H1 (cell line): ENCODE data around the gene ERO1A. TPM values are rescaled to one million over a fixed set of nuclear protein-coding genes. Genes with fewer than 3 reads are reported as not detected.
A peak's percentile ranks its signal among the peaks of the same experiment; 100 is the strongest.

Experiments used
- CTCF ChIA-PET: fragments of 300-600 bp; sonication (Branson Sonifier 250); formaldehyde crosslinking; loops from one replicate; lab custom pipeline; 2021; ENCODE audit not compliant: partially characterized antibody; lab: Charles Lee
- POLR2A ChIA-PET: fragments of 300-600 bp; sonication (Branson Sonifier 250); formaldehyde crosslinking; loops from one replicate; lab custom pipeline; 2021; ENCODE audit warnings: inconsistent platforms; ENCODE audit not compliant: partially characterized antibody; lab: Charles Lee
- DNase-seq, 2 experiments: peaks; one replicate each; pipeline versions ENCODE4 v3.0.0 to v3.0.0-alpha.2; 2010 to 2022; ENCODE audit warnings: low spot score in 2 of 2, low read depth in 1 of 2, mixed read lengths in 1 of 2
- FAIRE-seq: peaks from 2 replicates; lab custom pipeline; 2011; peaks lifted over from hg19 to GRCh38; lab: Jason Lieb, UNC
- H2AFZ ChIP-seq: 2 replicates; pipeline ENCODE4 v1.8.1; 2012; ENCODE audit warnings: low read length, inconsistent platforms
- H2AK5ac ChIP-seq: 2 replicates; pipeline ENCODE4 v1.6.1; 2013; ENCODE audit warnings: low read depth, low read length
- H2BK120ac ChIP-seq: replicated peaks from 2 replicates; pipeline ENCODE3; 2013; ENCODE audit warnings: low read depth, low read length, inconsistent platforms
- H2BK12ac ChIP-seq: 2 replicates; pipeline ENCODE4 v1.6.1; 2013; ENCODE audit warnings: low read depth, low read length
- H2BK15ac ChIP-seq: 2 replicates; pipeline ENCODE4 v1.6.1; 2013; ENCODE audit warnings: low read length
- H2BK20ac ChIP-seq: 2 replicates; pipeline ENCODE4 v1.6.1; 2013; ENCODE audit warnings: low read length
- H2BK5ac ChIP-seq: 2 replicates; pipeline ENCODE4 v1.6.1; 2013; ENCODE audit warnings: low read depth, low read length
- H3K14ac ChIP-seq: 2 replicates; pipeline ENCODE4 v1.6.1; 2013; ENCODE audit warnings: inconsistent platforms; ENCODE audit not compliant: insufficient read length
- H3K18ac ChIP-seq: 2 replicates; pipeline ENCODE4 v1.6.1; 2013; ENCODE audit warnings: low read length; ENCODE audit errors: extremely low read depth
- H3K23ac ChIP-seq: 2 replicates; pipeline ENCODE4 v1.6.1; 2013; ENCODE audit warnings: inconsistent platforms; ENCODE audit not compliant: insufficient read length
- H3K23me2 ChIP-seq: 2 replicates; pipeline ENCODE4 v1.6.1; 2013; ENCODE audit warnings: low read depth, low read length
- H3K27ac ChIP-seq: 2 replicates; pipeline ENCODE4 v1.6.1; 2011; ENCODE audit warnings: low read depth, low read length, inconsistent platforms
- H3K27me3 ChIP-seq, 4 experiments: replicated peaks in 1 of 4; 1 replicate in 1 of 4; 2 replicates in 3 of 4; pipeline versions ENCODE4 v1.6.1 to v1.8.1; 2011 to 2013; ENCODE audit warnings: low read length in 3 of 4, mild to moderate bottlenecking in 3 of 4, inconsistent platforms in 2 of 4, mixed read lengths in 2 of 4, moderate library complexity in 1 of 4; ENCODE audit not compliant: control insufficient read depth in 3 of 4, insufficient read depth in 3 of 4; ENCODE audit errors: extremely low read depth in 1 of 4
- H3K36me3 ChIP-seq, 4 experiments: 2 replicates each; pipeline versions ENCODE4 v1.6.1 to v1.8.1; 2011 to 2013; ENCODE audit warnings: mild to moderate bottlenecking in 4 of 4, low read length in 3 of 4, moderate library complexity in 2 of 4, control low read depth in 1 of 4, inconsistent platforms in 1 of 4; ENCODE audit not compliant: insufficient read depth in 4 of 4, control insufficient read depth in 2 of 4
- H3K4ac ChIP-seq: replicated peaks from 2 replicates; pipeline ENCODE3; 2013; ENCODE audit warnings: low read length, low read depth, mixed read lengths, inconsistent platforms; ENCODE audit not compliant: insufficient read length
- H3K4me1 ChIP-seq, 4 experiments: replicated peaks in 1 of 4; 1 replicate in 1 of 4; 2 replicates in 3 of 4; pipeline versions ENCODE4 v1.6.1 to v1.8.1; 2011 to 2013; ENCODE audit warnings: low read length in 3 of 4, inconsistent platforms in 2 of 4, mixed read lengths in 1 of 4; ENCODE audit not compliant: insufficient read depth in 4 of 4, control insufficient read depth in 3 of 4
- H3K4me2 ChIP-seq, 2 experiments: 2 replicates each; pipeline versions ENCODE4 v1.6.1 to v1.8.1; 2011 to 2013; ENCODE audit warnings: low read depth in 2 of 2, low read length in 2 of 2, control low read depth in 1 of 2, inconsistent platforms in 1 of 2, mild to moderate bottlenecking in 1 of 2; ENCODE audit not compliant: insufficient read depth in 1 of 2
- H3K4me3 ChIP-seq, 4 experiments: fragments of 200-600, 300-600 bp in 1 of 4; sonication (generic), shearing (Covaris generic), sonication (Bioruptor Twin) in 1 of 4; 2 replicates each; pipeline versions ENCODE4 v1.5.1 to v1.8.1; 2011 to 2016; ENCODE audit warnings: low read length in 4 of 4, low read depth in 3 of 4, control low read depth in 2 of 4, inconsistent platforms in 2 of 4, mild to moderate bottlenecking in 2 of 4, mixed read lengths in 1 of 4, moderate library complexity in 1 of 4; ENCODE audit not compliant: insufficient read depth in 2 of 4; ENCODE audit errors: extremely low read depth in 1 of 4
- H3K56ac ChIP-seq: replicated peaks from 2 replicates; pipeline ENCODE3; 2013; ENCODE audit warnings: low read depth, mild to moderate bottlenecking, mixed read lengths, low read length, inconsistent platforms; ENCODE audit not compliant: insufficient read length
- H3K79me1 ChIP-seq: 2 replicates; pipeline ENCODE4 v1.6.1; 2013; ENCODE audit warnings: low read depth, low read length, control low read depth
- H3K79me2 ChIP-seq, 2 experiments: 2 replicates each; pipeline versions ENCODE4 v1.6.1 to v1.8.1; 2012 to 2013; ENCODE audit warnings: low read length in 2 of 2, mild to moderate bottlenecking in 2 of 2, inconsistent platforms in 1 of 2; ENCODE audit not compliant: insufficient read depth in 2 of 2, control insufficient read depth in 1 of 2
- H3K9ac ChIP-seq, 4 experiments: replicated peaks in 1 of 4; 1 replicate in 1 of 4; 2 replicates in 3 of 4; pipeline versions ENCODE4 v1.6.1 to v1.8.1; 2011 to 2013; ENCODE audit warnings: low read depth in 3 of 4, low read length in 3 of 4, control low read depth in 2 of 4, mild to moderate bottlenecking in 2 of 4, moderate library complexity in 2 of 4, inconsistent platforms in 1 of 4; ENCODE audit errors: extremely low read depth in 1 of 4
- H3K9me3 ChIP-seq, 2 experiments: 2 replicates each; pipeline versions ENCODE4 v1.6.1 to v1.8.1; 2012 to 2013; ENCODE audit warnings: mild to moderate bottlenecking in 2 of 2, moderate library complexity in 2 of 2, control low read depth in 1 of 2, inconsistent platforms in 1 of 2, low read depth in 1 of 2, low read length in 1 of 2, mixed read lengths in 1 of 2; ENCODE audit not compliant: insufficient read depth in 2 of 2
- H4K20me1 ChIP-seq, 2 experiments: replicated peaks in 1 of 2; 2 replicates each; pipeline versions ENCODE3 to v1.8.1; 2011 to 2013; ENCODE audit warnings: inconsistent platforms in 2 of 2, low read length in 2 of 2, mild to moderate bottlenecking in 1 of 2; ENCODE audit not compliant: insufficient read depth in 2 of 2, control insufficient read depth in 1 of 2
- H4K5ac ChIP-seq: 2 replicates; pipeline ENCODE4 v1.6.1; 2013; ENCODE audit warnings: low read length, low read depth, mixed read lengths, inconsistent platforms; ENCODE audit not compliant: insufficient read length
- H4K8ac ChIP-seq: 2 replicates; pipeline ENCODE4 v1.8.0; 2013; ENCODE audit warnings: mild to moderate bottlenecking, moderate library complexity, low read length, inconsistent platforms; ENCODE audit not compliant: insufficient read depth; ENCODE audit errors: extremely low read depth
- H4K91ac ChIP-seq: replicated peaks from 2 replicates; pipeline ENCODE3; 2013; ENCODE audit warnings: low read length, mixed read lengths, inconsistent platforms; ENCODE audit not compliant: insufficient read length
- whole genome bisulfite sequencing, 2 experiments: shearing (Covaris generic) in 1 of 2; methylation state at CpG; one replicate each; pipeline versions ENCODE4 v1.1.6 to v1.1.7; 2013 to 2015; ENCODE audit warnings: low lambda C conversion rate in 2 of 2, mixed read lengths in 2 of 2, inconsistent platforms in 1 of 2, low coverage in 1 of 2, missing lambda C conversion rate in 1 of 2; ENCODE audit not compliant: insufficient replicate concordance in 2 of 2, insufficient coverage in 1 of 2, insufficient read length in 1 of 2; ENCODE audit errors: extremely low coverage in 1 of 2, missing lambda C conversion rate in 1 of 2; 5-methylcytosine and 5-hydroxymethylcytosine counted together
- polyA plus RNA-seq, 7 experiments: library from polyadenylated mRNA; depleted of rRNA in 3 of 7; stranded (reverse) in 5 of 7; unstranded in 2 of 7; fragments of >200 nt in 5 of 7; fragments of 200-250 nt in 2 of 7; gene quantifications; 1 replicate in 5 of 7; 2 replicates in 1 of 7; 4 replicates in 1 of 7; pipeline versions ENCODE4 v1.2.1 to v1.2.3, GENCODE V29; 2011 to 2013; ENCODE audit warnings: missing spikeins in 2 of 7, mixed read lengths in 2 of 7
- total RNA-seq: library from RNA; stranded (reverse); fragmentation: NEBNext Ultra II Directional; extraction: Animal tissue kit (Norgen Biotek cat#: 25700); gene quantifications from 2 replicates; pipeline ENCODE4 v1.2.1, GENCODE V29; 2021

Gene ERO1A
- total and polyA plus RNA-seq, 2 of the 8 experiments (the other 6 are each of a cell fraction or from before 2014, with no cell fraction given): 15.7 to 42.0 TPM

GRCh38 chr14:52730709-52731111, 35.4 kb upstream of the ERO1A start:
- Histone ChIP-seq H3K23ac (no peak overlapping the region), H3K9ac (peak overlapping the region; percentile 80 to 88 (median 84)), H3K4me1 (peaks cover 0 to 4% (median 3%) of the 10 kb centered on the region in 4 experiments; a peak in 4 of 7 replicates), H3K36me3 (peaks cover 3 to 23% (median 8%) of the 10 kb centered on the region in 4 experiments; a peak in 5 of 8 replicates), H3K23me2 (no peaks in the 10 kb centered on the region), H3K4me2 (peak overlapping the region; percentile 74 to 80), H3K56ac (no peak overlapping the region), H3K9me3 (no peaks in the 10 kb centered on the region), H3K4ac (no peak overlapping the region), H2BK20ac (no peak overlapping the region), H2BK120ac (no peak overlapping the region), H2AK5ac (no peak overlapping the region), H3K27ac (peak overlapping the region; percentile 79), H2BK5ac (peak overlapping the region; percentile 91), H2BK15ac (no peak overlapping the region), H4K20me1 (peaks cover 0 to 2% of the 10 kb centered on the region in 2 experiments), H3K14ac (no peak overlapping the region), H2BK12ac (no peak overlapping the region), H4K8ac (peak overlapping the region; percentile 92), H2AFZ (peak overlapping the region; percentile 66; the same call in 1 of the 2 replicates), H3K27me3 (no peaks in the 10 kb centered on the region), H3K18ac (peak overlapping the region; percentile 88), H3K4me3 (peak overlapping the region; percentile 91 to 97 (median 94)), H4K91ac (no peak overlapping the region), H4K5ac (peak overlapping the region; percentile 89), H3K79me1 (0 out of 2 replicates have a peak, but pooled peaks cover 3% of the 10 kb centered on the region), H3K79me2 (peaks cover 0 to 41% of the 10 kb centered on the region in 2 experiments; a peak in 2 of 4 replicates)
- ChIA-PET POLR2A (interaction anchor here (0.6 to 1.9 kb wide), 4 partner anchors 12 to 179 kb away, joined by 3 to 6 read pairs (median 3); partner anchors contain the start of genes GNPNAT1 and TXNDC16), CTCF (interaction anchor here (0.7 kb wide), 1 partner anchor 122 kb away, joined by 3 read pairs; no protein-coding TSS in a partner anchor)
- 2% methylated on average over 11 of the region's 11 CpGs; no CpG with 5 or more reads in 1 of the 2 experiments for WGBS, 2 experiments
- no peak for FAIRE-seq
- DNase-seq: no peak
